GM18511 (cell line): ENCODE measurements around the gene RPS6KA3.

Source experiments
- ATAC-seq: cut with Tn5 transposase; IDR thresholded peaks from one replicate; pipeline ENCODE4 v1.9.1; 2021; ENCODE audit warnings: mild to moderate bottlenecking, moderate library complexity; ENCODE audit not compliant: unreplicated experiment

The RPS6KA3 gene

GRCh38 chrX:20111271-20111670 is 155.4 kb downstream of the RPS6KA3 start:
- no peak for ATAC-seq

- no peak for ATAC-seq
These were observed 164.7 kb downstream of the RPS6KA3 start for GRCh38 chrX:20101934-20102581.
